Measurements from ENCODE around the gene HAGHL.
A peak's percentile ranks its signal among the peaks of the same experiment; 100 is the strongest.
"Not testable (repeated sequence)": the region's sequence is repeated elsewhere in the genome, so short reads cannot be mapped to it uniquely, and the experiment has no call there.

HAGHL gene

GRCh38 chr16:689175-689897, 37.6 kb upstream of the HAGHL start:
- DNase-seq (ENCODE audit: low read depth), result no peak

DNA sequence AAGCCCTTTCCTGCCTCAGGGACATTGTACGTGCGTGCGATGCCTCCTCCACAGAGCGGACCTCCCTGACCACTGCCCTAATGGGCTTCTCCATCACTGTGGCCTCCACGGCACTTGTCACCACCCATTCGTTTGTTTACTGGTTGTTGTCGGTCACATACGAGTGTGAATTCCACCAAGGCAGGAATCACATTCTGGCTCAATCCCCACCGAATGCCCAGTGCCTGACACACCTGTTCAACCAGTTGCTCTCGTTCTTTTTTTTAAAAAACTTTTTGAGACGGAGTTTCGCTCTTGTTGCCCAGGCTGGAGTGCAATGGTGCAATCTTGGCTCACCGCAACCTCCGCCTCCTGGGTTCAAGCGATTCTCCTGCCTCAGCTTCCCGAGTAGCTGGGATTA, 35.7 kb upstream of the HAGHL start:
- not testable (repeated sequence) for DNase-seq (ENCODE audit: low read depth)

DNA sequence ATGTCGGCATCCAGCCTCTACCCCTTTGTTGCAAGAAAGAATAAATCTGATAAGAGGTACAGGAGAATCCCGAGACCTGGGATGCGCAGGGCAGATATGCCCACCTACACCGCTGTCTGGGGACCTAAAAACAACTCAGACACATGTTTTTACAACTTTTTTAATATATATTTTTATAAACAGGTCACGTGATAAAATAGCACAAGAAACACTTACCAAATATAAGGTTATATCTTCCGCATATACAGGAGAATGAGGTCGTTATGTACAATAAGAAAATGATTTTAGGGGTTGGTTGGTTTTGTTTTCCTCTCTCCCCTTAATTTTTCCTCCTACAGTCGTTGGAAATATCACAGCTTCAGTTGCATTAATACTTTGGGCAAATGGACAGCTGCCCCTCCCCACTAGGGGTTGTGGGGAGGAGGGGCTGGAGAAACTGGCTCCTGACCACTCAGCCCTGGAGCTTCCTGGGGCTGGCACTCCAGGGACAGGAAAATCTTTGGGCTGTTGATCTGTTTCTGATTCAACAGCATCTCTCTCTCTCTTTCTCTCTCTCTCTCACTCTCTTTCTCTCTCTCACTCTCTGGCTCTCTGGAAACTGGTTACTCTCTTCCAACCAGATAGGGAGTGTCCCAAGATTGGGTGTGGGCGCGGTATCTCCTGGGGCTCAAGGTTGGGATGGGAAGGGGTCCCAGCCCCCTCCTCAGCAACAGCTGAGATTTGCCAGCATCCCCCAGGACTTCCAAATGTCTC, 34.4 kb upstream of the HAGHL start:
- DNase-seq (ENCODE audit: low read depth), result no peak

DNA sequence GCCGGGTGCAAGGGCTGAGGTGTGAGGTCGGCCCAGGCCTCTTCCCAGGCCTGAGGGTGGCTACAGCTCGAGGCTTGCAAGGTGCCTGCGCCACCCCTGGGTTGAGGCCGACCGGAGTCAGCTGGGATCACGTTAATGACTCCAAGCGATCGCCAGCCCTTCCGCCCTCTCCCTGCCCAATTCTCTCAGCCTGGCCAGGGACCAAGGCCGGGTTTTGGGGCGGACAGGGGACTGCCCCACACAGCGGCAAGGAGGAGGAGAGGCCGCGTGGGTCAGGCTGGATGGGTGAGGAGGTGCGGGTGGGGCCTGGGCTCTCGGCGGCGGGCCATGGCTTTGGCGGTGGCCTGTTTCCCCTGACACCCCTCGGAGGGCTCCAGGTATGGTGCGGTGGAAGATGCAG, 33.5 kb upstream of the HAGHL start:
- DNase-seq (ENCODE audit: low read depth), result no peak

DNA sequence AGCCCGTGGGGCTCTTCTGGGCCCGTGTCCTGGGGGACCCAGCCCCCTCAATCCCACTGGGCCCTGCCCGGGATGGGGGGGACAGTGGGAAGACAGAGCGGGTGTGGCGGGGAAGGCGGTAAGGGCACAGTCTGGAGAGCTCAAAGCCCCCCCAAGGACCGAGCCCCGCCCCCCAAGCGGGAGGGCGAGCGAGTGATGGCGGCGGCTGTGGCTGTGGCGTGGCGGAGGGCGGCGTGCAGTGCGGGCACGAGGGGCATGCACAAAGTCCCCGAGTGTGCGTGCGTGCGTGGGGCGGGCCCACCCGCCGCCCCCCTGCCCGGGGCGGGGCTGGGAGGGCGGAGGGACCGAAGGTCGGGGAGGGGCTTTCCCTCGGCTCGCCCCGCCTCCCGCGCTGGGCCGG, 33.1 kb upstream of the HAGHL start:
- no peak for DNase-seq (ENCODE audit: low read depth)

- DNase-seq (ENCODE audit: low read depth), result no peak
These were observed 32.6 kb upstream of the HAGHL start for GRCh38 chr16:694187-694862.

- no peak for DNase-seq (ENCODE audit: low read depth)
These were observed 32.0 kb upstream of the HAGHL start for GRCh38 chr16:694863-695354.

DNA sequence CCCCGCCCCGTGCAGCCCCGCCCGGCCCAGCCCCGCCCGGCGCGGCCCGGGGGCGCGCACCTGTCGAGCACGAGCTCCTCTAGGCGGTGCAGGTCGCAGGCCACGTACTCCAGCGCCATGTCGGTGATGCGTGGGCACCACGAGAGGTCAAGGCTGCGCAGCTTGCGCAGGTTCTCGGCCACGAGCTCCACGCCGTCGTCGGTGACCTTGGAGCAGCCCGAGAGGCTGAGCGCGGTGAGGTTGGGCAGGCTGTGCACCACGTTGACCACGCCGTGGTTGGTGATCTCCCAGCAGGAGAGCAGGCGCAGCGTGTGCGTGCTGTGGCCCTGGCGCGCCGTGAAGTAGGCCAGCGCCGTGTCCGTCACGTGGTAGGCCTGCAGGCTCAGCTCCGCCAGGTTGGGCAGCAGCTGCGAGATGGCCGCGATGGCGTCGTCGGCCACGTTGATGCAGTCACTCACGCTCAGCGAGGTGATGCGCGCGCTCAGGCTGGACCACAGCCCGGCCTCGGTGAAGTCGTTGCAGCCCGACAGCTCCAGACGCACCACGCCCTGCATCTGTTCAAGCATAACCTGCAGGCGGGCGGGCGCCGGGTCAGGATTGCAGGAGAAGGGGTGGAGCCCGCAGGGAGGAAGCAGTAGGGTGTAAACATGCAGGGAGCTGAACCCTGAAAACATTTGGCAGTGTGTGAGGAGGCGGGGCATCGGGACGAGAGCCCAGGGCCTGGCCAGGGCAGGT, 31.4 kb upstream of the HAGHL start:
- no peak for DNase-seq (ENCODE audit: low read depth)

DNA sequence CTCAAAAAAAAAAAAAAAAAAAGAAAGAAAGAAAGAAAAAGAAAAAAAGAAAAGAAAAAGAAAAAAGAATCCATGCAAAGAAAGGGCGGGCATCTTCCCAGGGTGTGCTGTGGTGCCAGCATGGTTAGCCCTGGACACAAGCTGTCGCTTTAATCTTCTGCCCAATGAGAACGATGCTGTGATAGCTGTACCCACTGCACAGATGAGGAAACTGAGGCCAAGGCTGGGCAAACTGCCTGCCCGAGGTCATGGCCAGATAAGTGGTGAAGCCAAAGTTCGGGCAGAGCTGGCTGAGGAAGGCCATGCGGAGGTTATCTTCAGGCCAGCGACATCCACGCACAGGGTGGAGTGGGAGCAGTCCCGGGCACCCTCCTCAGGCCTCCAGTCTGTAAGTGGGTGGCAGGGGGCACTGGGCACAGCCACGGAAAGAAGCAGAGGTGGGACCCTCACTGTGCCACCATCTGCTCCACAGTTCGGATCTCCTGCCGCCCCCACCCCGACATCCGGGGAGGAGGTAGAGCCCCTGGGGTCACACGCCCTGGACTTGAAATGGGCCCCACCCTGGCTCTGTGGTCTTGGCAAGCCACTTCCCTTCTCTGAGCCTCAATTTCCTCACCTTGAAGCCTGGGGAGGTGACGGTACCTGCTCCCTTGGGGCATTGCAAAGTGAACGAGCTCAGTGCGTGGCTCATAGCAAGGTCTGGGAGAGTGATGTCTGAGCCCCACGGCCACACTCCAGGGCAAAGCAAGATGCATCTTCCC, 27.8 kb upstream of the HAGHL start:
- DNase-seq (ENCODE audit: low read depth), result no peak

DNA sequence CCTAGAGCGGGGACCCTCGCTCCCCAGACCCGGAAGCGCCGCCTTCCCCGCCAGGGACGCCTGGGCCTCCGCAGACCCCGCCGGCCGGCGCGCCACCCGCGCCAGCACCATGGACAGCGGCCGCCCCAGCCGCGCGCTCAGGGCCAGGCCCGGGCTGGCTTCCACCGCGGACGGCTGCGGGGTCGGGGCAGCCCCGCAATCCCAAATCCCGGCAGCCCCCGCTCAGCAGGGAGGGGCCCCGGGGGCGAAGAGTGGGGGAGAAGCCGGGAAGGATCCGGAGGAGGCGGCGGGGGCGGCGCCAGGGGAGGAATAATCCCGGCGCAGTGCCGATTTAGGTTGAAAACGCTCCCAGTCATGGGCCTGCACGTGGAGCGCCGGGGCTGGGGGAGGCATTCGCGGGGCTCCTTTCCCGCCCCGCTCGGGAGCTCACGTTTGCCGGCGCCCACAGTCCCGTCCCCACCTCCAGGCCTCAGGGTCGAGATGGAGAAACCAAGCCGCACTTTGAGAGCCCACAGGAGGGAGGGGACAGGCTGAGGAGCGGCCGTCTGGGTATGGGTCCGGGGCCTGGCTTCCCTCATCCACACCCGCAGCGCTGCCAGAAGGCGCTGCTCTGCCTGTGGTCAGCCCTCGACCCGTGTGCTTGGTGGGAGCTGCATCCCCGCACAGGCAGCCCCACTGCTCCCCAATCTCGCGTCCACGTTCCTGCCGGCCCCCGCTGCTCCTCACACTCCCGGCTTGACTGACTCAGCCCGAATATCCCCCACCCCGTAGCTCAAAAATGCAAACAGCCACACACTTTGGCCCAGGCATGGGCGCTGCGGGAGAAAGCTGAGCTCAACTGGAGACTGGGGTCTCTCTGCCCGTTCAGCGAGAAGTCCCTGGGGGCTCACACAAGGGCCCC, 26.0 kb upstream of the HAGHL start:
- DNase-seq (ENCODE audit: low read depth), result peak; percentile 43

DNA sequence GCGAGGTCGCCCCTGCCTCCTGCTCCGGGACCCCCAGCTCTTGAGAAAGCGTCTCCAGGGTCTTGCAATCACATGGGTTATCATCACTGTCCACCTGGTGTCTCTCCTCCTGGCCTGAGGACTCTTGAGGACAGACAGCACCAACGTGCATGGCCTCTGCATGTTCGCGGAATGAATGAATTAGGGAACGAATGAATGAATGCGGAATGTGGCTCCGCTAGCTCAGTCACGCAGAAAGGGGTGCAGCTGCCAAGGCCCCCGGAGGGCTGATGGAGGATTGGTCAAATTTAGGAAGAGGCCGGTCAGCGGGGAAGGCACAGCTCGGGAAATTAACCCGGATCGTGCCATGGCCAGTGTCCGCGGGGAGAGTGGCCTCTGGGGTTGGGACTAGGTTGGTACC, 24.6 kb upstream of the HAGHL start:
- DNase-seq (ENCODE audit: low read depth), result no peak

GRCh38 chr16:703406-703805, 23.5 kb upstream of the HAGHL start:
- no peak for DNase-seq (ENCODE audit: low read depth)

GRCh38 chr16:704047-704446, 22.9 kb upstream of the HAGHL start:
- DNase-seq (ENCODE audit: low read depth), result no peak

DNA sequence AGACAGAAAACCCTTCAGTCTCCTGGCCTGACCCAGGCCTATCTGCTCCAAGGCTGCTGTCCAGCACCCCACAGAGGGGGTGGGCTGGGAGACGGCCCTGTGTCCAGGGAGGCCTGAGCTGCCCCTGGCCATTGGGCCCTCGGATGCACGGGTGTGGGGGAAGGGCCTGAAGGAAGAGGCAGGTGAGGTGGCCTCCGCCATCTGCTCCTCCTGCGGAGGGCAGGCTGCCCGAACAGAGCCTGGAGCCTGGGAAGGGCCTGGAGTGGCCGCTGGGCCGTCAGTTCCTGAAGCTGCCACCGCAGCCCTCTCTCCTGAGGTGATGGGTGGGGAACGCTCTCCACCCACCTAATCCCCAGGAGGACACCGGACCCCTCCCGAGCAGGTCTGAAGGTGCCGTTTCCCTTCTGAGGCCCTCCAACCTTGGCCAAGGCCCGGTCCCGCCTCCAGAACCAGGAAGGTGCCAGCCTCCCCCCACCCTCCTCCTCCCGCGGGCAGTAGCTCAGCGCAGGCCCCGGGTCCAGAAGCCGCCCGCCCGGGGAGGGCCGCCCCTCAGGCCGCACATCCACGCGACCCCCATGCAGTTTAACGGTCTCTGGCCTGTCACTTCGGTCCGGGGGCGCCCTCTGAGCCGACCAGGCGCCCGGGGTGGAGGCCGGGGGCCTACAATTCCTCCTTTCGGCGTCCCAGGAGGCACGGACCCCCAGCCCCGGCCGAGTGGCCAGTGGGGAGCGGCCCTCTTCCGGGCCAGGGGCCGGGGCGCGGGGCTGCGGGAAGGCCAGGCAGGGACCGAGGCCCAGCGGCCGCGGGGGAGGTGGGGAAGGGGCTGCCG, 22.1 kb upstream of the HAGHL start:
- no peak for DNase-seq (ENCODE audit: low read depth)

GRCh38 chr16:705431-706188, 21.3 kb upstream of the HAGHL start, which contains the start of gene FBXL16:
FBXL16 (minus strand) TSS chr16:705801; CDS start chr16:697405, 8,396 bp downstream.
- no peak for DNase-seq (ENCODE audit: low read depth)

GRCh38 chr16:706189-707061, 20.5 kb upstream of the HAGHL start:
- no peak for DNase-seq (ENCODE audit: low read depth)

DNA sequence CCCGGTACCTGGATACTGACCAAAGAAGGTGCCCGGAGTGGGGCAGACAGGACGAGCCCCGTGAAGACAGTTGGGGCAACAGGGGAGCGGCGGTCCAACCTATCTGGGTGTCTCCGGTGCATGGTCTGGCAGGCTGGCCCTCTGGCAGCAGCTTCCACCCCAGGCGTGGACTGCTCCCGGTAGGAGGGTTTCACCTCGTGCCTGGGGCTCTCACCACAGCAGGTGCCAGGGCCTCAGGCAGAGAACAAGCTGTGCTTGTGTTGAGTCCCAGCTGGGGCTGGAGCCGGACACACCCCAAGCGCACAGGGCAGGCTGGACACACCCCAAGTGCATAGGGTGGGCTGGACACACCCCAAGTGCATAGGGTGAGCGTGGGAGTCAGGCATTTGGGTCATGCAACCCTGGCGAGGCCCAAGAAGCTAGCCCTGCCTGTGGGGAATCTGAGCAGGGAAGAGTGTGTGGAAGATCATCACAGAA, 19.8 kb upstream of the HAGHL start:
- DNase-seq (ENCODE audit: low read depth), result no peak

DNA sequence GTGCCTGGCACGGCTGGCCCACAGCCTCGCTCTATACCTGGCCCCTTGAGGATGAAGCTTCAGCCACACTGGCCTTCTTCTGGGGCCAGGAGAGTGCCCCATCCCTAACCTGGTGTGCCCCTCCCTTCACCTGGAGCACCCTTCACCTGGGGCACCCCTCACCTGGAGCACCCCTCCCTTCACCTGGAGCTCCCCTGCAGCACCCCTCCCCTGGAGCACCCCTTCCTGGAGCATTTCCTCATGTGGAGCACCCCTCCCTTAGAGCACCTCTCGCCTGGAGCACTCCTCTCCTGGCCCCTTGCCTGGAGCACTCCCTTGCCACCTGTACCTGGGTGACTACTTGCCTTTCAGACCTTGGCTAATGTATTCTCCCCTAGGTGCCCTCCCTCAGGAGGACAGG, 18.9 kb upstream of the HAGHL start:
- no peak for DNase-seq (ENCODE audit: low read depth)
